Mucosa of stomach (tissue), 1 donor: Measurements from ENCODE around the gene C2CD2L.
"Not testable (repeated sequence)": the region's sequence is repeated elsewhere in the genome, so short reads cannot be mapped to it uniquely, and the experiment has no call there.

Experiments used
- H3K27me3 ChIP-seq: one replicate; pipeline ENCODE4 v1.7.0; 2013; ENCODE audit warnings: mild to moderate bottlenecking, low read length; ENCODE audit not compliant: control insufficient read depth, insufficient read depth
- H3K36me3 ChIP-seq: one replicate; pipeline ENCODE4 v1.7.0; 2013; ENCODE audit warnings: low read length; ENCODE audit not compliant: control insufficient read depth, insufficient read depth
- H3K4me1 ChIP-seq: one replicate; pipeline ENCODE4 v1.7.0; 2013; ENCODE audit warnings: mild to moderate bottlenecking, low read length; ENCODE audit not compliant: control insufficient read depth, insufficient read depth
- H3K4me3 ChIP-seq: one replicate; pipeline ENCODE4 v1.7.0; 2013; ENCODE audit warnings: low read length
- H3K9ac ChIP-seq: one replicate; pipeline ENCODE4 v1.7.0; 2013; ENCODE audit warnings: mild to moderate bottlenecking, low read length, moderate library complexity
- H3K9me3 ChIP-seq: one replicate; pipeline ENCODE4 v1.7.0; 2013; ENCODE audit warnings: mild to moderate bottlenecking, low read length, moderate library complexity; ENCODE audit not compliant: control insufficient read depth
- donor health status: Pancreatic carcinoma.

The C2CD2L gene

GRCh38 chr11:119099711-119100110 is 7.4 kb upstream of the C2CD2L start:
- Histone ChIP-seq H3K27me3 (no peaks in the 10 kb centered on the region), H3K9me3 (no peaks in the 10 kb centered on the region), H3K9ac (no peak overlapping the region), H3K4me3 (no peak overlapping the region), H3K36me3 (peaks cover 6% of the 10 kb centered on the region), H3K4me1 (peaks cover 19% of the 10 kb centered on the region)

GRCh38 chr11:119100246-119100970 is 6.7 kb upstream of the C2CD2L start:
- H3K4me3 ChIP-seq = peak overlapping the region; percentile 68
- H3K9me3 ChIP-seq = no peaks in the 10 kb centered on the region
- H3K27me3 ChIP-seq = no peaks in the 10 kb centered on the region
- H3K4me1 ChIP-seq = peaks cover 19% of the 10 kb centered on the region
- peak overlapping the region; percentile 83 for H3K9ac ChIP-seq
- H3K36me3 ChIP-seq = peaks cover 6% of the 10 kb centered on the region

- Histone ChIP-seq H3K4me1 (peaks cover 19% of the 10 kb centered on the region), H3K27me3 (no peaks in the 10 kb centered on the region), H3K4me3 (peak overlapping the region; percentile 68), H3K9me3 (no peaks in the 10 kb centered on the region), H3K9ac (peak overlapping the region; percentile 83), H3K36me3 (peaks cover 6% of the 10 kb centered on the region)
These were observed 6.0 kb upstream of the C2CD2L start for GRCh38 chr11:119100994-119101758.

GRCh38 chr11:119101759-119102423 is 5.3 kb upstream of the C2CD2L start, which contains the start of gene DPAGT1:
Gene DPAGT1 (minus strand): TSS chr11:119101853. CDS start chr11:119101655, 198 bp downstream.
- peaks cover 26% of the 10 kb centered on the region for H3K4me1 ChIP-seq
- H3K36me3 ChIP-seq = peaks cover 6% of the 10 kb centered on the region
- H3K9ac ChIP-seq = peak within 1 kb of the TSS; percentile 83
- H3K27me3 ChIP-seq = no peaks in the 10 kb centered on the region
- peak within 1 kb of the TSS; percentile 68 for H3K4me3 ChIP-seq
- H3K9me3 ChIP-seq = no peaks in the 10 kb centered on the region

- Histone ChIP-seq H3K4me1 (peaks cover 27% of the 10 kb centered on the region), H3K9ac (peak overlapping the region; percentile 83)
- not testable (repeated sequence) for H3K36me3 ChIP-seq, H3K4me3 ChIP-seq, H3K27me3 ChIP-seq, H3K9me3 ChIP-seq
These were observed 3.9 kb upstream of the C2CD2L start for GRCh38 chr11:119103161-119103664.

GRCh38 chr11:119103793-119104192 is 3.4 kb upstream of the C2CD2L start:
- Histone ChIP-seq H3K9me3 (no peaks in the 10 kb centered on the region), H3K4me1 (peaks cover 28% of the 10 kb centered on the region), H3K27me3 (no peaks in the 10 kb centered on the region), H3K4me3 (no peak overlapping the region), H3K9ac (no peak overlapping the region), H3K36me3 (no peaks in the 10 kb centered on the region)

- Histone ChIP-seq H3K4me1 (peaks cover 24% of the 10 kb centered on the region), H3K27me3 (no peaks in the 10 kb centered on the region), H3K9ac (peak overlapping the region; percentile 67), H3K36me3 (peaks cover 9% of the 10 kb centered on the region), H3K4me3 (peak overlapping the region; percentile 87), H3K9me3 (no peaks in the 10 kb centered on the region)
These were observed 498 bp downstream of the C2CD2L start for GRCh38 chr11:119107538-119108145.

- peak overlapping the region; percentile 67 for H3K9ac ChIP-seq
- H3K9me3 ChIP-seq = no peaks in the 10 kb centered on the region
- peaks cover 17% of the 10 kb centered on the region for H3K4me1 ChIP-seq
- peaks cover 9% of the 10 kb centered on the region for H3K36me3 ChIP-seq
- H3K27me3 ChIP-seq = no peaks in the 10 kb centered on the region
- H3K4me3 ChIP-seq = peak overlapping the region; percentile 87
These were observed 1.2 kb downstream of the C2CD2L start for GRCh38 chr11:119108146-119108856.

GRCh38 chr11:119108857-119109221 is 1.7 kb downstream of the C2CD2L start:
- no peaks in the 10 kb centered on the region for H3K9me3 ChIP-seq
- H3K4me3 ChIP-seq = no peak overlapping the region
- H3K9ac ChIP-seq = no peak overlapping the region
- H3K4me1 ChIP-seq = peaks cover 15% of the 10 kb centered on the region
- H3K27me3 ChIP-seq = no peaks in the 10 kb centered on the region
- peaks cover 9% of the 10 kb centered on the region for H3K36me3 ChIP-seq

GRCh38 chr11:119109843-119110242 is 2.7 kb downstream of the C2CD2L start:
- Histone ChIP-seq H3K36me3 (peaks cover 9% of the 10 kb centered on the region), H3K9ac (no peak overlapping the region), H3K9me3 (no peaks in the 10 kb centered on the region), H3K4me1 (peaks cover 15% of the 10 kb centered on the region), H3K4me3 (no peak overlapping the region), H3K27me3 (no peaks in the 10 kb centered on the region)

GRCh38 chr11:119110439-119110838 is 3.3 kb downstream of the C2CD2L start:
- peaks cover 15% of the 10 kb centered on the region for H3K4me1 ChIP-seq
- H3K4me3 ChIP-seq = no peak overlapping the region
- no peaks in the 10 kb centered on the region for H3K9me3 ChIP-seq
- no peak overlapping the region for H3K9ac ChIP-seq
- H3K36me3 ChIP-seq = peaks cover 9% of the 10 kb centered on the region
- H3K27me3 ChIP-seq = no peaks in the 10 kb centered on the region
